ENCODE data around the gene ADK. TPM values are rescaled to one million over a fixed set of nuclear protein-coding genes. Genes with fewer than 3 reads are reported as not detected.

The ADK gene
- total and polyA plus RNA-seq, 2 of the 4 experiments (the other 2 are of a cell fraction) = 30.6 to 40.9 TPM

- Histone ChIP-seq H3K9ac (ENCODE audit: low read depth, low read length) (no peak overlapping the region), H3K14ac (replicated peaks; ENCODE audit: low read depth, low read length) (no peak overlapping the region), H3K4ac (ENCODE audit: low read depth, low read length) (no peak overlapping the region), H3K4me2 (ENCODE audit: low read depth, low read length) (no peak overlapping the region), H3K9me1 (ENCODE audit: insufficient read depth, low read length) (peaks cover 4% of the 10 kb centered on the region; the same call in 1 of the 2 replicates), H3K23ac (ENCODE audit: low read depth, low read length) (no peak overlapping the region), H3K27ac (ENCODE audit: insufficient read depth, low read length) (no peak overlapping the region), H3K56ac (ENCODE audit: extremely low read depth, insufficient read depth, low read length) (no peak overlapping the region), H3K18ac (ENCODE audit: low read depth, low read length) (no peak overlapping the region), H3K79me1 (ENCODE audit: low read depth in 1 of 2, low read length in 2 of 2) (peaks cover 4 to 6% of the 10 kb centered on the region in 2 experiments; a peak in 3 of 4 replicates), H2BK5ac (ENCODE audit: low read depth, low read length, poor library complexity, severe bottlenecking) (no peak overlapping the region), H2BK120ac (ENCODE audit: low read depth, low read length) (no peak overlapping the region), H3K9me3 (ENCODE audit: control insufficient read depth, insufficient read depth, low read length) (no peaks in the 10 kb centered on the region), H4K5ac (ENCODE audit: low read depth, low read length) (no peak overlapping the region), H2AFZ (replicated peaks; ENCODE audit: low read length, poor library complexity) (no peak overlapping the region), H4K8ac (ENCODE audit: low read depth in 2 of 2, low read length in 2 of 2) (0 out of 4 replicates have a peak overlapping the region, but pooled peaks of 1 of the 2 experiments have one; percentile 48), H3K4me3 (ENCODE audit: insufficient read depth, low read depth, low read length) (no peak overlapping the region), H2BK20ac (ENCODE audit: low read depth, low read length) (no peak overlapping the region), H4K20me1 (ENCODE audit: insufficient read depth, low read length) (no peaks in the 10 kb centered on the region), H2BK15ac (ENCODE audit: low read depth, low read length) (no peak overlapping the region), H2AK5ac (ENCODE audit: low read depth, low read length) (no peak overlapping the region), H3K4me1 (ENCODE audit: control insufficient read depth, insufficient read depth, low read length) (peaks cover 2% of the 10 kb centered on the region), H3K27me3 (ENCODE audit: control insufficient read depth, insufficient read depth, low read length) (no peaks in the 10 kb centered on the region), H3K36me3 (ENCODE audit: control insufficient read depth, insufficient read depth, low read length) (no peaks in the 10 kb centered on the region), H4K91ac (ENCODE audit: insufficient read depth, low read depth, low read length) (no peak overlapping the region), H2AK9ac (replicated peaks; ENCODE audit: low read depth, low read length, poor library complexity) (no peak overlapping the region)
- no CpG with 5 or more reads among the region's 1 CpG for WGBS, 2 experiments (ENCODE audit: extremely low coverage in 2 of 2, insufficient read length in 1 of 2)
- ATAC-seq (ENCODE audit: low read depth) (no peak), DNase-seq (peak; percentile 22)
- in situ Hi-C loops (cut with MboI; ENCODE audit: low sequenced_read_pairs) (no loop called here), dilution Hi-C loops (cut with HindIII; ENCODE audit: low sequenced_read_pairs, unreplicated experiment) (no loop called here), intact Hi-C loops (cut with micrococcal nuclease) (no loop called here)
- ChIA-PET POLR2A (ENCODE audit: unreplicated experiment) (no interaction called here), CTCF (no interaction called here)
- no TSS peak for BruUV-seq (replicated peaks)
- no peak for TF ChIP-seq CHD1 (IDR thresholded peaks at IDR 0.05; ENCODE audit: low read depth, low read length)
- TF ChIP-seq, protein P1, sequence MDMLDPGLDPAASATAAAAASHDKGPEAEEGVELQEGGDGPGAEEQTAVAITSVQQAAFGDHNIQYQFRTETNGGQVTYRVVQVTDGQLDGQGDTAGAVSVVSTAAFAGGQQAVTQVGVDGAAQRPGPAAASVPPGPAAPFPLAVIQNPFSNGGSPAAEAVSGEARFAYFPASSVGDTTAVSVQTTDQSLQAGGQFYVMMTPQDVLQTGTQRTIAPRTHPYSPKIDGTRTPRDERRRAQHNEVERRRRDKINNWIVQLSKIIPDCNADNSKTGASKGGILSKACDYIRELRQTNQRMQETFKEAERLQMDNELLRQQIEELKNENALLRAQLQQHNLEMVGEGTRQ (IDR thresholded peaks at IDR 0.05; ENCODE audit: low read depth, low read length) = no peak
- TF ChIP-seq, protein P2, sequence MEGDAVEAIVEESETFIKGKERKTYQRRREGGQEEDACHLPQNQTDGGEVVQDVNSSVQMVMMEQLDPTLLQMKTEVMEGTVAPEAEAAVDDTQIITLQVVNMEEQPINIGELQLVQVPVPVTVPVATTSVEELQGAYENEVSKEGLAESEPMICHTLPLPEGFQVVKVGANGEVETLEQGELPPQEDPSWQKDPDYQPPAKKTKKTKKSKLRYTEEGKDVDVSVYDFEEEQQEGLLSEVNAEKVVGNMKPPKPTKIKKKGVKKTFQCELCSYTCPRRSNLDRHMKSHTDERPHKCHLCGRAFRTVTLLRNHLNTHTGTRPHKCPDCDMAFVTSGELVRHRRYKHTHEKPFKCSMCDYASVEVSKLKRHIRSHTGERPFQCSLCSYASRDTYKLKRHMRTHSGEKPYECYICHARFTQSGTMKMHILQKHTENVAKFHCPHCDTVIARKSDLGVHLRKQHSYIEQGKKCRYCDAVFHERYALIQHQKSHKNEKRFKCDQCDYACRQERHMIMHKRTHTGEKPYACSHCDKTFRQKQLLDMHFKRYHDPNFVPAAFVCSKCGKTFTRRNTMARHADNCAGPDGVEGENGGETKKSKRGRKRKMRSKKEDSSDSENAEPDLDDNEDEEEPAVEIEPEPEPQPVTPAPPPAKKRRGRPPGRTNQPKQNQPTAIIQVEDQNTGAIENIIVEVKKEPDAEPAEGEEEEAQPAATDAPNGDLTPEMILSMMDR (conservative IDR thresholded peaks at IDR 0.05; ENCODE audit: low read depth, low read length) = no peak
- no peak for TF ChIP-seq POLR2A (IDR thresholded peaks at IDR 0.05; ENCODE audit: low read depth, low read length)
- TF ChIP-seq BHLHE40 (IDR thresholded peaks at IDR 0.05; ENCODE audit: low read depth, low read length) = no peak
- no peak for TF ChIP-seq SMC3 (IDR thresholded peaks at IDR 0.05; ENCODE audit: low read depth, low read length)
- no peak for TF ChIP-seq FOS (IDR thresholded peaks at IDR 0.05; ENCODE audit: low read depth, low read length)
- no peak for TF ChIP-seq RAD21 (IDR thresholded peaks at IDR 0.05; ENCODE audit: low read length)
- TF ChIP-seq ELK1 (IDR thresholded peaks at IDR 0.05; ENCODE audit: borderline replicate concordance, low read depth, low read length) = no peak
- TF ChIP-seq RCOR1 (IDR thresholded peaks at IDR 0.05; ENCODE audit: insufficient replicate concordance, low read length) = no peak
- no peak for TF ChIP-seq NFE2L2 (IDR thresholded peaks at IDR 0.05; ENCODE audit: low read depth, low read length)
- TF ChIP-seq MAFK (IDR thresholded peaks at IDR 0.05; ENCODE audit: low read depth, low read length) = no peak
- TF ChIP-seq MAZ (IDR thresholded peaks at IDR 0.05; ENCODE audit: borderline replicate concordance, low read depth, low read length) = no peak
- TF ChIP-seq RFX5 (IDR thresholded peaks at IDR 0.05; ENCODE audit: low read depth, low read length) = no peak
- TF ChIP-seq CEBPB (IDR thresholded peaks at IDR 0.05; ENCODE audit: low read depth, low read length) = no peak
- no peak for TF ChIP-seq MXI1 (IDR thresholded peaks at IDR 0.05; ENCODE audit: borderline replicate concordance, low read depth, low read length)
These were observed 309.8 kb downstream of the ADK start for GRCh38 chr10:74460812-74461211.

Measured in IMR-90 (cell line).